IPS-NIHi7 (cell line): Measurements from ENCODE around the gene CEP72.
"Not testable (repeated sequence)": the region's sequence is repeated elsewhere in the genome, so short reads cannot be mapped to it uniquely, and the experiment has no call there.

Experiments
- DNase-seq: peaks from one replicate; pipeline ENCODE4 v3.0.0; 2012; ENCODE audit warnings: mixed read lengths; ENCODE audit errors: extremely low spot score

The CEP72 gene

DNA sequence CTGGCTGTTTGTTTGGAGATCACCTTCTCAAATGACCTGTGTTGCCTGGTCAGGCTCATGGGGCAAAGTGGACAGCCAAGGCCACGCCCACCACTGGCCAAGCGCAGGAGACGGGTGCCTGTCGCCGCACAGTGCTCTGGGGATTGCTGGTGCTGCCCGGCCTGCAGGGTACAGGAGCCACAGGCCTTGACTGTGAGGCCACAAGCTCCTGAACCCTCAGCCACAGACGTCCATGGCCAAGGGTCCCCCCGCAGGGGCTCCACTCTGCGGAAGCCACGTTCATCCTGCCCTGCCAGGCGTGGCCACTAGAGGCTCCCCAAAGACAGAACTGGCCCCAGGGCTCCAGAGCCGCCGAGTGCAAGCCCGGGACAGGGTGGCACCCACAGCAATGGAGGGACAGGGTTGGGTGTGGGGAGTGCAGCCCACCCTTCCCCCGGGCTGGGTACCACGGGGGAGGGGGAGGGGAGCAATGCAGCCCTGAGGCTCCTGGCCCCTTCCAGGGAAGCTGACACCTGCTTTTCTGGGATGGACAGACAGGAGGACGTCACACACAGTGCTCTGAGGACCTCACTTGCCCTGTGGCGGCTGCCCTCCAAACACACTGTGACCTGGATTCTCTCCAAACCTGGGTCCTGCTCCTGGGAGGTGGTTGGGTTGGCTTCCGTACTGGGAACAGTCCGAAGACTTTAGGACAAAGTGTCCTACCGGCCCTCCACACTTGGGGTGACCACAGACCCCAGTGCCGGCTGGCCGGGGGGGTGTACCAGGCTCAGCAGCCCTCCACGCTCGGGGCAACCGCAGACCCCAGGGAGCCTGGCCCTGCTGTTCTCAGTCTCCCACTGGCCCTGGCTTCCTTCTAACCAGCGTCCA is 59.6 kb downstream of the CEP72 start:
- DNase-seq, result peak; percentile 85

GRCh38 chr5:672329-673160 is 60.4 kb downstream of the CEP72 start:
- DNase-seq, result peak; percentile 52

DNA sequence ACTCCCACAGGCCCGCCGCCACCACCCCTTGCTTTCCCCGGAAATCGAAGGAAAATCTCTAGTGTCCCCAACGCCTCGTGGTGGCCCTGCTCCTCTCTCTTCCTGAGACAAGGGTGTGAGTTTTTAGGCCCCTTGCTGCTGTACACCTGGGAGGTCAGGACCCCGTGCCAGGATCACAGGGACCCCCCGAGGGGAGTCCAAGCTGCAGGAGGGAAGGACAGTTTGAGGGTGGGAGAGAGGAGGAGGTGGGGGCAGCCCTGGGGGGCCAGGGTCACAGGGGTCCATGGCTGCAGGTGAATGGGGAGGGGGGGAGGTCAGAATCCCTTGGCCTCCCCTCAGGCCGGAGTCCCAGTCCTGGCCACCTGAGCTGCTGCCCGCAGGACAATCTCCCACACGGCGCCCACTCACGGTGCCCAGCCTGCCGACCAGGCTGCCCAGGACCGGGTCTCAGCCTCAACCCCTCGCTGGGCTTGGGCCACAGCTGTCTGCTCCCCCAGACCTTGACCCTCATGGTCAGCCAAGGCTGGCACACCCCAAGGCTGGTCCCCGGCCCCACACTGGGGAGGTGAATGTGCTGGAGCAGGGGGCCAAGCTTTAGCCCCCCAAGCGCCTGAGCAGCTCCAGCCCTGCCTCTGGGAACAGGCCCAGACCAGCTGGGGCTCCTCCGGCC is 61.2 kb downstream of the CEP72 start:
- DNase-seq, result no peak

- no peak for DNase-seq
These were observed 61.9 kb downstream of the CEP72 start for GRCh38 chr5:673831-674629.

DNA sequence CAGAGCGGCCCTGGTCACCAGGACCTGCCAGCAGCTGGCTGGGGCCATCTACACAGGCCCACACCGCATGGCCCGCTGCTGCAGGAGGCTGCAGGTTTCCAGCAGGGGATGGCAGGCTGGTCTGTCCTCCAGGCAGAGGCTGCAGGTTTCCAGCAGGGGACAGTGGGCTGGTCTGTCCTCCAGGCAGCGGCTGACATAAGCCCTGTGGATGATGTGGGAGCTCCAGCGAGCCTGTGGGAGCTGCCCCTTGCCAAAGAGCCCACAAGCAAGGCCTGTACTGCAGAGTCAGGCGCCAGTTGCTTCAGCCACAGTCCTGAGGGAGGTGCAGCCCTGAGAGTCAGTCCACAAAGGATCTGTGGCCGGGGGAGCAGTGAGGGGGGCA is 62.5 kb downstream of the CEP72 start:
- no peak for DNase-seq

DNA sequence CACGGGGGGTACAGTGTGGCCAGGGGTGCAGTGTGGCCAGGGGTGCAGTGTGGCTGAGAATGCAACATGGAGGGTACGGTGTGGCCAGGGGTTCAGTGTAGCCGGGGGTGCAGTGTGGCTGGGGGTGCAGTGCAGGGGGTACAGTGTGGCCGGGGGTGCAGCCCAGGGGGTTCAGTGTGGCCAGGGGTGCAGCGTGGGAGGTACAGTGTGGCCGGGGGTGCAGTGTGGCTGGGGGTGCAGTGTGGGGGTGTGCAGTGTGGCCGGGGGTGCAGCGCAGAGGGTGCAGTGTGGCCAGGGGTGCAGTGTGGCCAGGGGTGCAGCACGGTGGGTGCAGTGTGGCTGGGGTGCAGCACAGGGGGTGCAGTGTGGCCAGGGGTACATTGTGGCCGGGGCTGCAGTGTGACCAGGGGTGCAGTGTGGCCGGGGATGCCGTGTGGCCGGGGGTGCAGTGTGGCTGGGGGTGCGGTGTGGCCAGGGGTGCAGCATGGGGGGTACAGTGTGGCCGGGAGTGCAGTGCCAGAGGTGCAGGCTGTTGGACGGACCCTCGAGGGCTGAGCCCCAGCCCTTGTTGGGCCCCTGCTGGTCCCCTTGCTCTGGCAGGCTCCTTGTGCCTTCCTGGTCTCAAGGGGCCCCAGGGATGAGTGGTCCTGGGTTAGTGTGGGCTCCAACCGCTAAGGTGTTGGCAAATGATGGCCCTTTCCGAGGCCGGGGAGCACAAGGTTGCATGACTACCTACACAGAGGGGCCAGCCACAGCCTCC is 63.2 kb downstream of the CEP72 start:
- no peak for DNase-seq

GRCh38 chr5:675871-676698 is 63.9 kb downstream of the CEP72 start:
- no peak for DNase-seq

DNA sequence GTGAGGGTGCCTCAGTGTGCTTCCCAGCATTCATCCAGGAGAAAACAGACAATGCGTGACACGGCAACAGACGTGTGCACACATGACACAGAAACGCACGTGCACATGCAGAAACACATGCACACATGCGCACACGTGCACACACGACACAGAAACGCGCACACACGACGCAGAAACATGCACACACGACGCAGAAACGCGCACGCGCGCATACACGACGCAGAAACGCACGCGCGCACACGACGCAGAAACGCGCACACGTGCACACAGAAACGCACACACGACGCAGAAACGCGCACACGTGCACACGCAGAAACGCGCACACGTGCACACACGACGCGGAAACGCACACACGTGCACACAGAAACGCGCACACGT is 64.5 kb downstream of the CEP72 start:
- DNase-seq, result no peak

- DNase-seq, result no peak
These were observed 65.3 kb downstream of the CEP72 start for GRCh38 chr5:677131-678101.

DNA sequence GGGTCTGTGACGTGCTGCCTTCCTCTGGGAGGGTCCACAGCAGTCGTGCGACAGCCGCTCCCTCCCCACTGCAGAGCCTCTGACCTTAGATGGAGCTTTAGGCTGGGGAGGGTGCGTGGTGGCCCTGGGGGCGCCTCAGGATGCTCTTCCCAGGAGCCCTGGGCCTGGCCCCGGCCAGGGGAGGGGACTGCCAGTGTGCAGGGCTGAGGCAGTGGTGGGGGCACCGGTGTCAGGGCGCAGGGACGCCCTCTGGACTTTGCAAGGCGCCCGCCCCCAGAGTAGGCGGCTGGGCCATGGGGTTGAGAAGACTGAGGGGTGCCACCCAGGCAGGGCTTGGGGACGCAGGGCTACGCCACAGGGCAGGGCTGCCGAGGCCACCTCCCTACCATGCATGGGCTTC is 66.4 kb downstream of the CEP72 start:
- not testable (repeated sequence) for DNase-seq

DNA sequence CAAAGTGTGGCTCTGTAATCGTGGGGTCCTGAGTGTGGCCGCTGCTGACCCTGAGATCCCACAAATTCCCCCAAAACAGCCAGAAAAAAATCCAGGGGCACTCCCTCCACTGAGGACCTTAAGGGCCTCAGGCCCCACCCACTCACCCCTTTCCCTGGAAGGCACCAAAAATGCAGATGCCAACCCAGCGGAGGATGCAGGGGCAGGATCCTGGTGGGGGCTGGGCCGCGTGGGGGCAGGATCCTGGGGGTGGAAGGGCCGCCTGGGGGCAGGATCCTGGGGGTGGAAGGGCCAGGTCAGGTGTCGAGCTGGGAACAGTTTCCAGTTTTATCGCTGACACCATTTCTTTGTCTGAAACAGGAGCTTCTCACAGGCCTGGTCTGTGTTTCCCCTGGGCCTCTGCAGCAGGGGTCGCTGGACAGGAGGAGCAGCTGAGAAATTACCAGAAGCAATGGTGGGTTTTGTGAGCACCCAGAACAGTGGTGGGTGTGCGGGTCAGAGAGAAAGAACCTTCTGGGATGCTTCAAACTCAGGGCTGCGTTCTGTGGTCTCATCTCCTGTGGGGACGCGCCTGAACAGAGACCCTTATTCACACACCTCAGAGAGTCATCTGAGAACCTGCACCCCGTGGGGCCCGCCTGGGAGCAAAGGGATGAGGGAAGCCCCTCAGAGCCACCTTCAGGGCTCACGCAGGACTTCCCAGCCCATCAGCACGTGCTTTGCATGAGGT is 67.2 kb downstream of the CEP72 start:
- DNase-seq, result not testable (repeated sequence)

DNA sequence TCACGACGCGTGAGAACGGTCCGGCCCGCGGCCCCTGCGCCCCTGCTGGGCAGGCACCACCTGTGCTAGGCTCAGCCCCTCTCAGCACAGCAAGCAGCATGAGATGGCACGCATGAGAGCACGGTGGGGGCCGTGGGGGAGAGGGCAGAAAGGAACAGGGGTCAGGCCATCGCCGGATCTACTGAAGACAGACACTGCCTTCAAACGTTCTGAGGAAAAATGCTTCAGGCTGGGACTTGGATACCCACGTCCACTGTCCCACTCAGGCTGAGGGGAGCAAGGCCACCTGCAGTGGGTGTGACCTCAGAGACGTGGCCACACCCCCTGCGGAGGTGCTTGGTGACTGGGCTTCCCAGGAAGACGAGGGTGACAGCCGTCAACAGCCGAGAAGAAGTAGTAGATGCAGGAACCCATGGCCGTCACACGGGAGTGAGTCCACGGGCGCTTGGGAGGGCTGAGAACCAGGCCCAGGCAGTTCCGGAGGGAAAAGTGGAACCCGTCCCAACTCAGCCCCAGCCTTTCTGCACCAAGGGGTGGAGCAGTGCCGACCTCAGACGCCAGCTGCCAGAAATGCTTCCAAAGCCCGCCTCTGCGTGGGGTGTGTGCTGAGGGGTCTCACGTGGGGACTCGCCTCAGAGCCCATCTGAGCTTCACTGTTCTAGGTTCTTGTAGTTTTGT is 68.1 kb downstream of the CEP72 start:
- not testable (repeated sequence) for DNase-seq

DNA sequence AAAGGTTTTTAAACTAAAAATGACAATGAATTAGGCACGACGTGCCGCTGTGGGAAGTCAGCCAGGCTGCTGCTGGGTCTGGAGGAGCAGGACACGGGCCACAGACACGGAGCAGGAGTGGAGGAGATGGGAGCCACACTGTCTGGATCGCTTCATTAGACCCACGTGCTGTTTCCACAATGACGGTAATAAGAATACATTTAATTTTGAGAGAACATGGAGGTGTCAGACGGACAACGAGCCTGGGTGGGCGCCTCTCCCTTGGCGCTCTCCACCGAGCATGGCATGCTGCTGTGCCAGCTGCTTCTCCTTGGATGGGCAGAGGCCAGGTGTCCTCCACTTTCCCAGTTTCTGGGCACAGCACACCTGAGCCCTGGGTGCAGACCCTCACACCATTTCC is 68.7 kb downstream of the CEP72 start:
- DNase-seq, result not testable (repeated sequence)

DNA sequence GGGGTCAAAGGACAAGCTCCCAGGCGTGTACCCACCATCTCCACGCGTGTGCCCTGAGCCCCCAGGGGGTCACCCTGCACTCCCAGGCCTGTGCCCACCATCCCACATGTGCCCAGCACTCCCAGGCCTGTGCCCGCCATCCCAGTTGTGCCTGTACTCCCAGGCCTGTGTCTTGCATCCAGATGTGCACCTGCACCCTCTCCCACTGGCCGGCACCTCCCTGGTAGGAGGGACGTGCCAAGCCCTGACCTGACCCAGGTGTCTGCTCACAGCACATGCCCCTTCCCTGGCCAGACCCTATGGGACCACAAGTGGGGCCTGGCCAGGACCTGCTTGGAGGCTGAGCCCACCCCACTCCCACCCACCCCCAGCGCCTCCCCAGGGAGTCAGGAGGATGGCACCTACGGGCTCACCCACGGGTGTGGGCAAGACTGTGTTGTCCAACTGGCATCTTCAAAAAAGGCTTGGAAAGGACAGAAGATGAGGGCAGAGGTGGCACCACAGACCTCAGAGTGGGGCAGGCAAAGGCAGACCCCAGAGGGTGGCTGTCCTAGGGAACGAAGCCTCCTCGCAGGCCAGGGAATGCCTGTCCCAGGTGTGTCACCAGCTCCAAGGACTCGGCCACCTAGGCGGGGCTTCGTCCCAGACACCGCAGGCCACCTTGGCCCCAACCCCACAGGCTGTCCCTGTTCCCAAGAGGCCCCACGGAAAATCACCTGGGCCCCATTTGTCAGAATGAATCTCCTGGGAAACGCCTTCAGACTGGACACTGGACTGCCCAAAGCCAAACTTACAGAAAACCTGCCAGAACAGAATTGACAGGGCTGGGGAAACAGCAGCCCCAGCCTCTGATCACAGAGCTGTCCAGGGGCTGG is 69.4 kb downstream of the CEP72 start:
- not testable (repeated sequence) for DNase-seq

- DNase-seq, result not testable (repeated sequence)
These were observed 70.1 kb downstream of the CEP72 start for GRCh38 chr5:682216-682615.

DNA sequence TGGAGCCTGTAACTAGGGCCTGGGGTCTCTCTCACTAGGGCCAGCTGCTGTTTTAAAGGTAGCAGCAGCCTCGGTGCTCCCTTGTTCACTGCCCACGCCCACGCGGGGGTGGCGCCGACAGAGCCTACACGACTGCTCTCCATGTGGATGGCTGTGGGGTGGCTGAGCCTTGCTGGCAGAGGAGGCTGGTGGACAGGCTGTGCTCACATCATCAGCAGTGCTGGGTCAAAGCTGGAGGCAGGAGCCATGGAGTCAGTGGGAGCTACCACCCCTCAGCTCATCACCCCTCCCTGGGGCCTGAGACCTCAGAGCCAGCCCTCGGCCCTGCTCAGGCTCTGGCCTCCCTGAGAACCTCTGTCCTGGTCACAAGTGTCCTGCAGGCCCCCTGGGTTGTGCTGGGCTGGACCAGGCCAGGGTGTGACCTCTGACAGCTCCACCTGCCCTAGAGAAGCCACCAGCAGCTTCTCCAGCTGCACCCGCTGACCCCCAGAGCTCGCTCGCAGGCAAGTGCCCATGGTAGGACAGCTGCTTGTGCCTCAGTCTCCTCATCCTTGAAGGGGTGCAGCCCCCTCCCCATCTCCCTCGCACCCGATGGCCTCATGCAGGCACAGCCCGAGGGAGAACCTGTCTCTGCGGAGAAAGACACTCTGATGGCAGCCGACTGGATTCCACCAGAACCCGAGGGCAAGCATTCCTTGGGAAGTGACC is 70.7 kb downstream of the CEP72 start:
- not testable (repeated sequence) for DNase-seq
